Psoas muscle (tissue), 8 donors: ENCODE results near the gene ZSCAN18. TPM values are rescaled to one million over a fixed set of nuclear protein-coding genes. Genes with fewer than 3 reads are reported as not detected.

Experiments
- ATAC-seq, 4 donors: fragments of 200-7000 bp; cut with Tn5 transposase; one replicate each; pipeline ENCODE4 v1.9.1; 2020; ENCODE audit warnings: moderate library complexity in 3 of 4, mild to moderate bottlenecking in 2 of 4
- DNase-seq, 2 donors: peaks; one replicate each; pipeline ENCODE4 v3.0.0-alpha.2; 2020
- H3K27ac ChIP-seq: fragments of 200-600 bp; one replicate; pipeline ENCODE4 v1.8.0; 2022
- H3K27me3 ChIP-seq, 3 donors: fragments of 200-600 bp in 1 of 3; one replicate each; pipeline versions ENCODE4 v1.6.1 to v1.8.0; 2013 to 2022; ENCODE audit warnings: low read length in 2 of 3, mild to moderate bottlenecking in 2 of 3, moderate library complexity in 1 of 3; ENCODE audit not compliant: insufficient read depth in 3 of 3
- H3K36me3 ChIP-seq, 2 donors: fragments of 200-600 bp in 1 of 2; one replicate each; pipeline versions ENCODE4 v1.6.1 to v1.8.0; 2013 to 2022; ENCODE audit warnings: low read depth in 1 of 2, mild to moderate bottlenecking in 1 of 2, moderate library complexity in 1 of 2; ENCODE audit not compliant: insufficient read depth in 1 of 2
- H3K4me1 ChIP-seq: fragments of 200-600 bp; one replicate; pipeline ENCODE4 v1.8.0; 2022
- H3K4me3 ChIP-seq: fragments of 200-600 bp; one replicate; pipeline ENCODE4 v1.8.0; 2022; ENCODE audit warnings: mild to moderate bottlenecking
- H3K9me3 ChIP-seq: fragments of 200-600 bp; one replicate; pipeline ENCODE4 v1.8.0; 2022
- CTCF ChIP-seq: fragments of 200-600 bp; IDR thresholded peaks from one replicate; pipeline ENCODE4 v1.8.0; 2022; ENCODE audit warnings: antibody characterized with exemption
- WGBS, 3 donors: extraction: QIAGEN DNeasy Blood & Tissue Kit; methylation state at CpG; one replicate each; pipeline versions ENCODE4 v1.1.6 to v1.1.7; 2013; 5-methylcytosine and 5-hydroxymethylcytosine counted together
- intact Hi-C, 2 donors: fragments of 100-400 bp; cut with DNase I; formaldehyde crosslinking; loops; one replicate each; pipeline versions ENCODE4 v1.11.0 to v1.14.2; 2022
- polyA plus RNA-seq, 3 donors: library from polyadenylated mRNA; stranded (reverse); fragments of 200-250 nt; gene quantifications; one replicate each; pipeline ENCODE4 v1.2.3, GENCODE V29; 2013
- total RNA-seq, 4 donors: library from RNA; stranded (reverse); fragmentation: NEBNext Ultra II Directional in 2 of 4; extraction: Animal tissue kit (Norgen Biotek cat#: 25700) in 2 of 4; gene quantifications; one replicate each; pipeline versions ENCODE4 v1.2.1 to v1.2.4, GENCODE V29; 2021 to 2023
- donor health status: healthy with polysubstance abuse.
- donor health status: DM: no; HTN: no; CAD: no; lungs with moderate emphysema.
- donor health status: Bipolar disorder and iron deficiency.
- donor health status: healthy.
- donor health status: DM: yes; HTN: yes; CAD: no.
- donor health status: DM: no; HTN: no; CAD: no.
- donor health status: DM: no; HTN: no; CAD: no.
- donor health status: DM: yes; HTN: yes; CAD: no.

ZSCAN18 gene
- total and polyA plus RNA-seq, 7 donors = 9.5 to 36.8 (median 14.0) TPM

- 93 to 94% (median 94%) methylated on average over 16 of the region's 16 CpGs for WGBS, 3 donors
- ATAC-seq (no peak), DNase-seq (no peak)
- peaks cover 4 to 27% of the 10 kb centered on the region in 2 donors for H3K36me3 ChIP-seq
- no peak for TF ChIP-seq CTCF
- H3K4me3 ChIP-seq = no peak overlapping the region
- intact Hi-C loops = no loop called here
- H3K27me3 ChIP-seq = no peaks in the 10 kb centered on the region
- H3K9me3 ChIP-seq = peaks cover 45% of the 10 kb centered on the region
- no peaks in the 10 kb centered on the region for H3K4me1 ChIP-seq
- no peak overlapping the region for H3K27ac ChIP-seq
Observed at GRCh38 chr19:58089846-58090245, 8.2 kb downstream of the ZSCAN18 start.

GRCh38 chr19:58088521-58089052 is 9.4 kb downstream of the ZSCAN18 start:
- 97 to 98% (median 97%) methylated on average over 13 of the region's 13 CpGs for WGBS, 3 donors
- Histone ChIP-seq H3K36me3 (peaks cover 11 to 37% of the 10 kb centered on the region in 2 donors), H3K27ac (no peak overlapping the region), H3K9me3 (peaks cover 47% of the 10 kb centered on the region), H3K4me1 (no peaks in the 10 kb centered on the region), H3K27me3 (no peaks in the 10 kb centered on the region), H3K4me3 (no peak overlapping the region)
- no peak for TF ChIP-seq CTCF
- no peak for ATAC-seq
- intact Hi-C loops = no loop called here
- no peak for DNase-seq

DNA sequence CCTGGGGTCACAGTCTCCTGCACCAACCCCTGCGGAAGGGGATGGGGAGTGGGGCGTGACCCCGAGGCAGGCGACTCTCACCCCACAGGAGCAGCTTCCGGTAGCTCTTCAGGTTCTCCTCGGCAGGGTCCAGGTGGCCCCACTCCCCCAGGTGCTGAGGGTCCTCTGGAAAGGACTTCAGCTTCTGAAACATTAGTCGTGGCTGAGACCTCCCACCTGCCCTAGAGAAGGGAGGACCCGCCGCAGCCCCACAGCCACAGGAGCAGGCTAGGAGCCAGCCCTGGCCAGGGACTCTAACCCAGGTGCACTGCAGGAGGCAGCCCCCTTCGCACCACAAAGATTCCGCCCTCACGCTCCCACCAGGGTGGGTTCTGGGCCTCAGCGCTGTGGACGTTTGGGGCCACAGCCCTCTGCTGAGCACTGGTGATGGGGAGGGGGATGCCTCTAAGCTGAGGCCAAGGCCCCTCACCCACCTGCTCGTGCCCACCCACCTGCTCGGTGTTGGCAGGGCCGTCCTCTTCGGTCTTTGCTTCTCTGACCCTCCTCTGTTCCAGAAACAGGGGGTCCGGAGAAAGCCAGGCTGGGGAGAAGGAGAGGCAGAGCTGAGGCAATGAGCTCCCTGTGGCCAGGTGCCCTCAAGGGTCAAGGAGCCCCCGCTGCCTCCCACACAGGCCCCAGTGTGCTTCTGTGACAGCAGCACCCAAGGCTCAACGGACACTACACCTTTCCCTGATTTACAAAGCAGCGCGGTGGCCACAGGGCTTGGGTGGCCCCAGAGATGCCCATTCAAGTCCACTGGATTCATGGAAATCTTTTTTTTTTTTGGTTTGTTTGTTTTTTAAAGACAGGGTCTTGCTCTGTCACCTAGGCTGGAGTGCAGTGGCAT is 11.0 kb downstream of the ZSCAN18 start:
- DNase-seq (no peak), ATAC-seq (no peak)
- intact Hi-C loops = no loop called here
- peaks cover 55% of the 10 kb centered on the region for H3K9me3 ChIP-seq
- H3K27me3 ChIP-seq = no peaks in the 10 kb centered on the region
- no peak overlapping the region for H3K27ac ChIP-seq
- H3K36me3 ChIP-seq = peaks cover 11 to 37% of the 10 kb centered on the region in 2 donors
- no peak overlapping the region for H3K4me3 ChIP-seq
- TF ChIP-seq CTCF = no peak
- H3K4me1 ChIP-seq = no peaks in the 10 kb centered on the region
- WGBS, 3 donors = 92 to 94% (median 93%) methylated on average over 23 of the region's 23 CpGs

DNA sequence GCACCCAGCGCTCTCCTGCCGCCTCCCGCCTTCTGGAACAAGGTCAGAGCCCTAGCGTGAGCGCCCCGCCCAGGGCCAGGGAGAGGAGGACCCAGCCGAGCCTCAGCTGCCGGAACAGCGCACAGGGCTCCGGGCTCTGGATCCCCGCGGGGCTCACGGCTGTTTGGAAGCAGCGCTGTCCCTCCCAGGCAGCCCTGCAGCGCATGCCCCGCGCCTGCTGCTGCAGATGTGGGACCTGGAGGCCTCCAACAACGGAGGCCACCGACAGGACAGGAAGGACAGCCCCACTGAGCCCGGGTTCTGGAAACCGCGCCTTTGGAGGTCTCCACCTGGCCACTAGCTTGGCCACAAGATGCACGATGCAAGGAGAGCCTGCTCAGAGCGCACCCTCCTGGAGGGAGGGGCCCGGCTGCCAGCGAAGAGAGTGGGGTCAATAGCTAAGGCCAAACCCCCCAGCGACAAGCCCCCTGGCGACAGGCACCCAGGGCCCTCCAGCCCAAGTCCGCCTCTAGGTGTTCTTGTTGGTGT is 12.6 kb downstream of the ZSCAN18 start:
- Histone ChIP-seq H3K9me3 (peaks cover 66% of the 10 kb centered on the region), H3K36me3 (peaks cover 11 to 37% of the 10 kb centered on the region in 2 donors), H3K27me3 (no peaks in the 10 kb centered on the region), H3K4me3 (no peak overlapping the region), H3K4me1 (no peaks in the 10 kb centered on the region), H3K27ac (no peak overlapping the region)
- intact Hi-C loops = no loop called here
- ATAC-seq (no peak), DNase-seq (no peak)
- TF ChIP-seq CTCF = no peak
- 92 to 97% (median 94%) methylated on average over 26 to 29 of the region's 29 CpGs for WGBS, 3 donors
